K562 (cell line): ENCODE data around the gene ZSCAN2. TPM values are rescaled to one million over a fixed set of nuclear protein-coding genes. Genes with fewer than 3 reads are reported as not detected.

Experiments used
- CLOCK ChIP-seq: fragments of 250-450 bp; sonication (Bioruptor Pico); IDR thresholded peaks from 2 replicates; pipeline ENCODE4 v1.4.0; 2020; ENCODE audit warnings: mild to moderate bottlenecking, moderate library complexity, borderline replicate concordance
- CREB1 ChIP-seq, 2 experiments: sonication (generic) in 1 of 2; formaldehyde crosslinking in 1 of 2; IDR thresholded peaks; 2 replicates each; pipeline versions ENCODE4 v1.6.1 to v1.8.0; 2012 to 2022; ENCODE audit warnings: inconsistent platforms in 1 of 2, mild to moderate bottlenecking in 1 of 2, missing genetic modification reagents in 1 of 2, moderate library complexity in 1 of 2
- DIDO1 ChIP-seq: fragments of 450-650 bp; IDR thresholded peaks from 2 replicates; pipeline ENCODE4 v1.6.1; 2016; ENCODE audit warnings: low read depth, missing biosample characterization, missing genetic modification characterization
- FOXA3 ChIP-seq, 2 experiments: fragments of 450-650 bp in 1 of 2; sonication (generic) in 1 of 2; formaldehyde crosslinking; IDR thresholded peaks in 1 of 2; conservative IDR thresholded peaks in 1 of 2; 2 replicates each; pipeline versions ENCODE4 v1.4.0 to v1.8.0; 2020 to 2022; ENCODE audit warnings: mild to moderate bottlenecking in 2 of 2, missing genetic modification reagents in 1 of 2
- MECOM ChIP-seq: fragments of 250-450 bp; sonication (Bioruptor Pico); IDR thresholded peaks from 2 replicates; pipeline ENCODE4 v1.8.0; 2022; ENCODE audit warnings: inconsistent platforms
- MEF2A ChIP-seq: IDR thresholded peaks from 2 replicates; pipeline ENCODE4 v1.6.1; 2011; ENCODE audit warnings: low read depth, mild to moderate bottlenecking, low read length, moderate library complexity; ENCODE audit not compliant: control insufficient read depth
- NR2C1 ChIP-seq, 2 experiments: fragments of 450-650 bp; IDR thresholded peaks; 2 replicates each; pipeline ENCODE4 v1.6.1; 2017; ENCODE audit warnings: mild to moderate bottlenecking in 2 of 2, antibody characterized with exemption in 1 of 2, inconsistent platforms in 1 of 2, missing compliant biosample characterization in 1 of 2, missing genetic modification characterization in 1 of 2
- NR4A1 ChIP-seq, 2 experiments: fragments of 250-450 bp in 1 of 2; fragments of 450-650 bp in 1 of 2; sonication (Bioruptor Pico) in 1 of 2; IDR thresholded peaks; 2 replicates each; pipeline versions ENCODE4 v1.4.0 to v1.6.1; 2016 to 2020; ENCODE audit warnings: mild to moderate bottlenecking in 2 of 2, missing compliant biosample characterization in 1 of 2, missing genetic modification characterization in 1 of 2, moderate library complexity in 1 of 2
- POLR2G ChIP-seq: fragments of 200-400 bp; formaldehyde crosslinking; IDR thresholded peaks from 2 replicates; pipeline ENCODE4 v1.6.1; 2017; ENCODE audit warnings: low read depth, mild to moderate bottlenecking, antibody characterized with exemption, low read length, moderate library complexity
- PRPF4 ChIP-seq: fragments of 200-400 bp; formaldehyde crosslinking; IDR thresholded peaks from one replicate; pipeline ENCODE4 v1.6.1; 2017; ENCODE audit warnings: low read length, low read depth, mild to moderate bottlenecking; ENCODE audit not compliant: insufficient read depth, poor library complexity, severe bottlenecking
- PURB ChIP-seq: sonication (generic); formaldehyde crosslinking; IDR thresholded peaks from 2 replicates; pipeline ENCODE4 v1.9.0; 2021; ENCODE audit warnings: low read depth, mild to moderate bottlenecking, missing genetic modification reagents
- SMAD4 ChIP-seq: fragments of 250-450 bp; sonication (Bioruptor Pico); conservative IDR thresholded peaks from 2 replicates; pipeline ENCODE4 v1.8.0; 2021; ENCODE audit warnings: inconsistent platforms, mild to moderate bottlenecking, moderate library complexity
- SMARCE1 ChIP-seq: fragments of 450-650 bp; IDR thresholded peaks from 2 replicates; pipeline ENCODE4 v1.7.1; 2016; ENCODE audit warnings: mild to moderate bottlenecking
- TAF15 ChIP-seq: fragments of 200-400 bp; formaldehyde crosslinking; IDR thresholded peaks from 2 replicates; pipeline ENCODE4 v1.6.1; 2017; ENCODE audit warnings: mild to moderate bottlenecking, low read depth, low read length, moderate library complexity
- TAF9B ChIP-seq: fragments of 450-650 bp; IDR thresholded peaks from 2 replicates; pipeline ENCODE4 v1.6.1; 2018; ENCODE audit warnings: mild to moderate bottlenecking; ENCODE audit not compliant: partially characterized antibody
- ZFPM2 ChIP-seq: fragments of 250-450 bp; sonication (Bioruptor Pico); IDR thresholded peaks from 2 replicates; pipeline ENCODE4 v1.5.1; 2022; ENCODE audit warnings: mild to moderate bottlenecking
- ZNF121 ChIP-seq: sonication (generic); formaldehyde crosslinking; conservative IDR thresholded peaks from 2 replicates; pipeline ENCODE4 v1.8.0; 2022; ENCODE audit warnings: missing genetic modification reagents
- ZNF224 ChIP-seq: sonication (generic); formaldehyde crosslinking; IDR thresholded peaks from 2 replicates; pipeline ENCODE4 v1.8.0; 2022; ENCODE audit warnings: mild to moderate bottlenecking, missing genetic modification reagents
- ZNF398 ChIP-seq: fragments of 250-450 bp; sonication (Bioruptor Pico); IDR thresholded peaks from 2 replicates; pipeline ENCODE4 v1.8.0; 2021; ENCODE audit warnings: moderate library complexity, mild to moderate bottlenecking, inconsistent platforms
- ZNF589 ChIP-seq: fragments of 200-800 bp; sonication (Bioruptor generic); IDR thresholded peaks from 2 replicates; pipeline ENCODE4 v1.6.1; 2016; ENCODE audit warnings: low read depth, missing genetic modification characterization, missing compliant biosample characterization
- polyA plus RNA-seq, 8 experiments: library from polyadenylated mRNA; depleted of rRNA in 4 of 8; stranded (reverse) in 5 of 8; unstranded in 3 of 8; fragments of >200 nt; fragmentation: Nextera tagmentation in 2 of 8; fragmentation: Illumina TruSeq in 1 of 8; extraction: Ambion mirVana in 2 of 8; extraction: Trizol in 1 of 8; gene quantifications; 2 replicates each; pipeline versions ENCODE4 v1.2.1 to v1.2.3, GENCODE V29; 2011 to 2014; ENCODE audit warnings: inconsistent platforms in 1 of 8, missing spikeins in 1 of 8
- total RNA-seq, 7 experiments: library from RNA; depleted of rRNA in 6 of 7; stranded (reverse); fragments of >200 nt in 6 of 7; fragmentation: Illumina TruSeq in 2 of 7; extraction: Trizol in 2 of 7; gene quantifications; 2 replicates each; pipeline versions ENCODE4 v1.2.1 to v1.2.3, GENCODE V29; 2011 to 2021; ENCODE audit warnings: low replicate concordance in 1 of 7
- TF ChIP-seq, protein P1 (sequence below): fragments of 250-450 bp; sonication (Bioruptor Pico); IDR thresholded peaks from 2 replicates; pipeline ENCODE4 v1.8.0; 2022; ENCODE audit warnings: inconsistent platforms, mild to moderate bottlenecking, moderate library complexity, borderline replicate concordance

ZSCAN2 gene
- total and polyA plus RNA-seq, 9 of the 15 experiments (the other 6 are each of a cell fraction or from before 2014, with no cell fraction given) = 1.7 to 14.2 (median 6.6) TPM

DNA sequence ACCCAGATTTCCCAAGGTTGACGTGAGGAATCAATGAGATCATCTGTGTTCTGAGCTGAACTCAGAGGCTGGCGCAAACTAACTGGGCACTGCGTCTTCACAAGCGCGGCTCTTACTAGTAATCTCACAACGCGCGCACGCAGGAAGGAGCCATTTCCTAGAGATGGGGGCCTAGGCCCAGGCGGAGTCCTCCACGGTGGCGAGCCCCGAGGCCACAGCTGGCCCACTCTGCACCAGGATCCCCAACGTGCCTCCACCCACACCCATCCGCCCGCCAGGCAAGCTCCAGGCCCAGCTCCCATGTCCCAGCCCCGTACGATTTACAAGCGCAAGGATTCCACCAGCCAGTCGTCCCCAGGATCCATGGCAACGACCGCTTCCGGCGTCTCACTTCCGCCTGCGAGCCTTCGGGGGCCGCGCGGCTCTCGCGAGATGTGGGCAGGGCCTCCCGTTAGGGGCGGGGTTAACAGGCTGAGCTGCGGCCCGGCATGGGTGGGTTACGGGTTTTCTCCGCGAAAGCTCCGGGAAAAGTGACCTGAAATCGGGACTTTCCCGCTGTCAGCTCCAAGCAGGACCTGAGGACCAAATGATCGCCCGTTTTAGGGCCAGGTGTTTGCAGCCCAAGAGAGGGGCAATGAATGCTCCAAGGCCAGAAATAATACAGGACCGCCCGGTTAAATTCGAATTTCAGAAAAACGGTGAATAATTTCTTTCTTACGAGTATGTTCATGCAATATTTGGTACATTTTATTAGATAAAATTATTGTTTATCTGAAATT lies 53.3 kb downstream of the ZSCAN2 start, which contains the start of gene WDR73 (continued):
- TF ChIP-seq, protein P1, sequence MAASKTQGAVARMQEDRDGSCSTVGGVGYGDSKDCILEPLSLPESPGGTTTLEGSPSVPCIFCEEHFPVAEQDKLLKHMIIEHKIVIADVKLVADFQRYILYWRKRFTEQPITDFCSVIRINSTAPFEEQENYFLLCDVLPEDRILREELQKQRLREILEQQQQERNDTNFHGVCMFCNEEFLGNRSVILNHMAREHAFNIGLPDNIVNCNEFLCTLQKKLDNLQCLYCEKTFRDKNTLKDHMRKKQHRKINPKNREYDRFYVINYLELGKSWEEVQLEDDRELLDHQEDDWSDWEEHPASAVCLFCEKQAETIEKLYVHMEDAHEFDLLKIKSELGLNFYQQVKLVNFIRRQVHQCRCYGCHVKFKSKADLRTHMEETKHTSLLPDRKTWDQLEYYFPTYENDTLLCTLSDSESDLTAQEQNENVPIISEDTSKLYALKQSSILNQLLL (CRISPR knock-in tag) = no peak
- TF ChIP-seq TAF9B = no peak
- no peak for TF ChIP-seq TAF15
- no peak for TF ChIP-seq ZNF589 (CRISPR knock-in tag)
- no peak for TF ChIP-seq PURB
- TF ChIP-seq NR2C1 (IDR thresholded peaks at IDR 0.05) = no peak
- no peak for TF ChIP-seq NR2C1 (tag; IDR thresholded peaks at IDR 0.05)
- no peak for TF ChIP-seq SMARCE1
- no peak for TF ChIP-seq ZNF121 (CRISPR knock-in tag)
- TF ChIP-seq ZFPM2 = no peak
- TF ChIP-seq ZNF398 (CRISPR knock-in tag) = no peak
- TF ChIP-seq MECOM = no peak
- peak; percentile 49; the same call in 1 of the 2 replicates for TF ChIP-seq DIDO1 (tag)
- no peak for TF ChIP-seq MEF2A
- TF ChIP-seq PRPF4 = no peak
- TF ChIP-seq POLR2G = peak; percentile 94
- no peak for TF ChIP-seq CREB1 (IDR thresholded peaks at IDR 0.05)
- TF ChIP-seq CREB1 (CRISPR knock-in tag; IDR thresholded peaks at IDR 0.05) = peak; percentile 52; the same call in 1 of the 2 replicates
- TF ChIP-seq ZNF224 (CRISPR knock-in tag) = 0 out of 2 replicates have a peak, but pooled peaks have one; percentile 20
- TF ChIP-seq FOXA3 (CRISPR knock-in tag; conservative IDR thresholded peaks at IDR 0.05 in 1 of 2, IDR thresholded peaks at IDR 0.05 in 1 of 2) = no peak
- no peak for TF ChIP-seq SMAD4 (CRISPR knock-in tag)
- TF ChIP-seq CLOCK = no peak
- no peak for TF ChIP-seq NR4A1 (CRISPR knock-in tag; IDR thresholded peaks at IDR 0.05)
- 0 out of 2 replicates have a peak, but pooled peaks have one; percentile 18 for TF ChIP-seq NR4A1 (tag; IDR thresholded peaks at IDR 0.05)
